Mucosa of gallbladder (tissue), 1 donor: ENCODE data around the gene ZDHHC3. TPM values are rescaled to one million over a fixed set of nuclear protein-coding genes. Genes with fewer than 3 reads are reported as not detected.

ENCODE experiments used
- DNase-seq: peaks from one replicate; pipeline ENCODE4 v3.0.0-alpha.2; 2020; ENCODE audit warnings: low spot score
- total RNA-seq: library from RNA; stranded (reverse); gene quantifications from one replicate; pipeline ENCODE4 v1.2.1, GENCODE V29; 2021
- donor health status: DM: no; HTN: no; CAD: no.

The ZDHHC3 gene
- total RNA-seq, 1 donor from 2014 or later = 72.4 TPM

DNA sequence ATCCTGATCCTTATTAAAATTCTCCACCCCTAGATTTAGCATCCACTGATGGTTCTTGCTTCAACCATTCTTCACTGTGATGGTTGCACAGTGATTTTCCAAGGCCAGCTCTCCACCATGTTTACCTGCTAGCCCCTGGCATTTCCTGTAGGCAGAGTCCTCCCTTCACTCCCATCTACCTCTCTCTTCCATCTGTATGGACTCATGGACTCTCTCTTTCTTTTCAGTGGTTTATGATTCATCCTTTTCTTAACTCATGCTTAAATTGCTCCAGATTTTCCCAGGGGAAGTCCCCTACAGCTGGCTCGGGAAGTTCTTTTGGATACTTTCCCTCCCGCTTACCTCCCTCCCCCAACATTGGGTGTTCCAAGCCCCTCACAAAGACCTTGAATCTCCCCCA, 82.9 kb downstream of the ZDHHC3 start:
- DNase-seq = no peak

DNA sequence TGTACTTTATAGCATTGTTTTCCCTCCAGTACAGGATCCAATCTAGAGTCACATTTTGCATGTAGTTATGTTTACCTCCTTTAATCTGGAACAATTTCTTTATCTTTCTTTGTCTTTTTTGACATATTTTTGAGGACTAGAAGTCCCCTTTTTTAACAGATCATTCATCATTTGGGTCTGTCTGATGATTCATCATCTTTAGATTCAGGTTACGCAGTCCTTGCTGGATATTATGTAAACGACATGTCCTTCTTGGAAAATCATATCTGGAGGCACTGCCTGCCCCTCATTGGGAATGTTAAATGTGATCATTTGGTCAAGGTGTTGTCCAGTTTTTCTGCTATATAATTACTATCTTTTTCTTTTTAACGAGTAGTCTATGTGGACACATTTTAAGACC, 83.3 kb downstream of the ZDHHC3 start:
- DNase-seq = no peak

GRCh38 chr3:44890852-44891251, 85.1 kb downstream of the ZDHHC3 start:
- no peak for DNase-seq

DNA sequence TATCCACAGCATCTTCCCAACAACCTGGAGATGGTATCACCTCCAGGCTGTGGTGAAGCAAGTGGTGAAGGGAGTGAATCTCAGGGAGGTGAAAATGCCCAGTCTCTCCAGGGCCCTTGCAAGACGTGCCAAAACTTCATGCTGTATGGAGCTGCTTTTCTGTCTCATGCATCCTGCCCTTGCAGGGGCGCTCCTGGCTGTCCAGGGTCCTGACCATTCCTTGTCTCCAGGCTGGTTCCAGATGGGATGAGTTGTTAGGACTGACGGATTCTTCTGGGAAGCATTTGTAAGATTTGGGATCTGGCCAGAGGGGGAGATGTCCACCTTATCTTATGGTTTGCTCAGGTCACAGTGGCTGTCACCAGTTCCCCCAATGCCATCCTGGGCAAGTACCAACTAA, 85.7 kb downstream of the ZDHHC3 start:
- no peak for DNase-seq

- no peak for DNase-seq
Measured at GRCh38 chr3:44887101-44887500, 88.9 kb downstream of the ZDHHC3 start.

DNA sequence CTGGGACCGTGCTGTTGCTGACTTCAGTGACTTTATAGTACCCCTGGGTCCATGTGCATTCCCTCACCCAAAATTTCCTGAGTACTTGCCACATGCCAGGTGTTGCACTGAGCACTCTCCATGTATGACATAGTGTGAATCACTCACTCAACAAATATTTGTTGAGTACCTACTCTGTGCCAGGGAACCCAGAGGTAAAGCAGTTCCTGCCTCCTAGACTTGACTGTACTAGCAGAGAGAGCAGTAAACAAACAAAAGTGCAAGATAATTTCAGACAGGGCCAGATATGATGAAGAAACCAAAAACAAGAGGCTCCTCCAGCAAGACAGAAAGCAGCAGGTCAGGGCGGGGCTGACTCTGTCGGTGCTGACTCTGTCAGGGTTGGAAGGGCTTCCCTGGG, 89.4 kb downstream of the ZDHHC3 start:
- no peak for DNase-seq

DNA sequence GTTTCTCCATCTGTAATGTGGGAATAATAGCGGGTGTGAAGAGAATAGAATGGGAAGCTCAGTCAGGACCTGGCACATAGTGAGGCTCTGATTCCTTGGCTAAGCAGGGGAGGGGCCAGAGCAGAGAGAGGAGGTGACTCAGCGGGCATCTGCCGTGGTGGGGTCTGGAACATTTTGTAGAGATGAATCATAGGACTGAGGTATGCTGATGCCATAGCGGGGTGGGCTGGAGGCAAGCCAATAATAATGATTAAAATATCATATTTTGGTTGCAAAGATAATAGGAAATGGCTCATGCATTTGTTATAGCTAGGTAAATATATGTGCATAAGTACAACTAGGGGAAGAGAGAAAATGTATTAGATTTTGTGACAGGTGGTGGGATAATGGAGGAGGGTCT, 90.4 kb downstream of the ZDHHC3 start:
- DNase-seq = no peak

DNA sequence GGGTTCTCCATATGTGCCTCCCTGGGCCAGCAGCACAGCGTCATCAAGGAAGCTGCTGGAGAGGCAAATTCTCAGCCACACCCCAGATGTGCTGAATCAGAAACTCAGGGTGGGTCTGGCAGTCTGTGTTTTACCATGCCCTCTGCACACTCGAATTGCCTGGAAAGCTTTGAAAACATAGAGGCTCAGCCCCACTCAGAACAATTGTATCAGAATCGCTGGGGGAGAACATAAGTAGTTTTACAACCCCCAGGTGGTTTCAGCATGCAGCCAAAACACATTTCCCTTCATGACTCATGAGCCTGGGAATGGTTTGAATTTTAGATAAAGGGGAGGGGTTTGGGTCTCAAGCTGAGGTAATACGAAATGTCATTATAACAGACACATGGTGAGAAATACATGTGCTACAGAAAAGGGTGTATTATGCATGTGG, 92.0 kb downstream of the ZDHHC3 start:
- DNase-seq = no peak

GRCh38 chr3:44883213-44883955, 92.6 kb downstream of the ZDHHC3 start:
- DNase-seq = no peak

DNA sequence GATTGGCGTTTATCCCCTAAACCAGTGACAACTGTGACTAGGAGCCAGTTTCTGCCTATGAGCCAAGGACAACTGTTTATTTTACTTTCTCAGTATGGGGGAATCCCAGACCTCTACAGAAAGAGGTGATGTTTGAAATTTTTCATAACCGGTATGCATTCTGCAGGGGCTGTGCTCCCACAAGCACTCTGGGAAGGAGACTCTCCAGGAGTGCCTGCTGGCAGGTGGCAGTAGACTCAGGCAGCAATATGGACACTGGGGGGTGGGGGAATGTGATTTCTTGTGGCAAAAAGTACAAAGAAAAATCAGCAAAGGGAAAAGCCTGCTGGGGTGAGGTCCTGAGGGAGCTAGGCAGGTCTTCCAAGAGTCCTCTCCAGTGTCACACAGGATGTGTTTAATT, 95.7 kb downstream of the ZDHHC3 start:
- DNase-seq = no peak

- no peak for DNase-seq
Measured at GRCh38 chr3:44877333-44877732, 98.6 kb downstream of the ZDHHC3 start.

DNA sequence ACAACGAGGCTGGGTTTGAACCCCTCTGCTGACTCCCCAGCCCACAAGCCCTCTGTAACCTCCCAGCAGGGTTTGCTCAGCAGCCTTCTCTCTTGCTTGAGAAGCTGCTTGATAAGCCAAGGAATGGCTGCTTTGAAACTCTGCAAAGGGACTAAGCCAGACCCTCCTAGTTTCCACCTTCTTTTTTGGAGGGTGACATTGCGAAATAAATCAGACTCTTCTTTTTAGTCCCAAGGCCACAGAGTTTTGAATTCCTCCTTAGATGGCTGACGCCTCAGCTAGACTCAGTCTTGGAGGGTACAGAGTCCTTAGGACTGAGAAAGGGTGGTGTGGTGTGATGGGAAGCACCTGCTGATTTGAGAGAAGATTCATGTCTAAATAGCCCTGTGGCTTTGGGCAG, 100.4 kb downstream of the ZDHHC3 start:
- no peak for DNase-seq

Other genes with a start within 250 kb of the ZDHHC3 start
- 5.6 TPM for gene ZNF501, start 246.5 kb downstream of the ZDHHC3 start, total RNA-seq
- 25.8 TPM for gene KIAA1143, start 214.6 kb downstream of the ZDHHC3 start, total RNA-seq
- 1.7 TPM for gene KIF15, start 214.4 kb downstream of the ZDHHC3 start, total RNA-seq
- 22.0 TPM for gene TMEM42, start 114.3 kb downstream of the ZDHHC3 start, total RNA-seq
- gene TGM4, start 101.6 kb downstream of the ZDHHC3 start, total RNA-seq = not detected
- gene EXOSC7, start 70 bp upstream of the ZDHHC3 start, total RNA-seq = 24.7 TPM
- gene CLEC3B, start 50.1 kb upstream of the ZDHHC3 start, total RNA-seq = 42.9 TPM
- 42.4 TPM for gene CDCP1, start 170.2 kb upstream of the ZDHHC3 start, total RNA-seq